Muscle layer of colon (tissue), 2 donors: ENCODE results near the gene SYT6.

Experiments used
- H3K27ac ChIP-seq: one replicate; pipeline ENCODE4 v1.7.0; 2013; ENCODE audit warnings: low read depth, mild to moderate bottlenecking, low read length, moderate library complexity
- H3K27me3 ChIP-seq, 2 donors: one replicate each; pipeline ENCODE4 v1.7.0; 2013; ENCODE audit warnings: low read length in 2 of 2, mild to moderate bottlenecking in 2 of 2; ENCODE audit not compliant: insufficient read depth in 2 of 2, control insufficient read depth in 1 of 2
- H3K36me3 ChIP-seq: one replicate; pipeline ENCODE4 v1.7.0; 2013; ENCODE audit warnings: mild to moderate bottlenecking, low read length; ENCODE audit not compliant: insufficient read depth
- H3K4me1 ChIP-seq: one replicate; pipeline ENCODE4 v1.7.0; 2013; ENCODE audit warnings: mild to moderate bottlenecking, low read length; ENCODE audit not compliant: insufficient read depth
- H3K4me3 ChIP-seq, 2 donors: one replicate each; pipeline ENCODE4 v1.7.0; 2013; ENCODE audit warnings: low read length in 2 of 2, low read depth in 1 of 2, mild to moderate bottlenecking in 1 of 2, moderate library complexity in 1 of 2
- H3K9ac ChIP-seq: one replicate; pipeline ENCODE4 v1.7.0; 2013; ENCODE audit warnings: low read length
- H3K9me3 ChIP-seq: one replicate; pipeline ENCODE4 v1.7.0; 2013; ENCODE audit warnings: mild to moderate bottlenecking, low read length
- donor health status: abdominal sarcoma.
- donor health status: Adenocarcinoma of cecum.

Gene SYT6

DNA sequence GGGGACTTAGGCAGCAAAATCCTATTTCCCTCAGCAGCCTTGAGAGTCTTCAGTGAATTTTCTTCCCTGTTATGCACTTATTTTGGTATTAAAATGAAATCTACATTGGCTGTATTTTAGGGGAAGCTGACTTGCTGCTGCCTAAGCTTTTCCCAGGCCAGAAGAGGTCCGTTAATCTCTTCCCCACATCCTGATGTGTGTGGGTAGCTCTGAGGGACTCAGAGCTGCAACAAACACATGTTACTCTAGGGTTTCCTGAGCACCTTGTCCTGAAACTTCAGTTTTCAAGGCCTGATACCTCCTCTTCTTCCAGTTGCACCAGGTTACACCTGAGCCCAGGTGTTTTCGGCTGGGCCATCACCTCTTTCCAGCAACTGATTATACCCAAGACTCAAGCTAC, 51.5 kb downstream of the SYT6 start:
- no peak overlapping the region for H3K4me3 ChIP-seq
- no peak overlapping the region for H3K27ac ChIP-seq
- no peaks in the 10 kb centered on the region for H3K36me3 ChIP-seq
- H3K4me1 ChIP-seq = no peaks in the 10 kb centered on the region
- H3K27me3 ChIP-seq = no peaks in the 10 kb centered on the region
- no peaks in the 10 kb centered on the region for H3K9me3 ChIP-seq
- H3K9ac ChIP-seq = no peak overlapping the region

DNA sequence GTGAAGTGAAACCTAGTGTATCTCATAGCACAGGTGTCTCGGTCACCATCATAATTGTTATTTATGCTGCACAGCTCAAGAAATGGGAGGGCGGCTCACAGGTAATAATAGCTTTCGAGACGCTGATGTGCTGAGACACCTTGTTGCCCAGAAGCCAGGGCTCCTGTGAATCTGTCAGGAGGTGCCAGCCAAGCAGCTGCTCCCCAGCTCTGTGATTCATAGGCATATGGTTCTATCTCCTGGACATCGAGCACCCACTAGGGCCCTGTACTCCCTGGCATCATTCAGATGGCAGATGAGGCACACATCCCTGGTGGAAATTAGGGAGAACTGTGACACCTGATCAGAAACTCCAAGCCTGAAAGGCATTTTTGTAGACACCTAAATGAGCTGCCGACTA, 53.5 kb downstream of the SYT6 start:
- Histone ChIP-seq H3K9ac (no peak overlapping the region), H3K27me3 (no peaks in the 10 kb centered on the region), H3K4me1 (no peaks in the 10 kb centered on the region), H3K4me3 (no peak overlapping the region), H3K9me3 (no peaks in the 10 kb centered on the region), H3K36me3 (no peaks in the 10 kb centered on the region), H3K27ac (no peak overlapping the region)

DNA sequence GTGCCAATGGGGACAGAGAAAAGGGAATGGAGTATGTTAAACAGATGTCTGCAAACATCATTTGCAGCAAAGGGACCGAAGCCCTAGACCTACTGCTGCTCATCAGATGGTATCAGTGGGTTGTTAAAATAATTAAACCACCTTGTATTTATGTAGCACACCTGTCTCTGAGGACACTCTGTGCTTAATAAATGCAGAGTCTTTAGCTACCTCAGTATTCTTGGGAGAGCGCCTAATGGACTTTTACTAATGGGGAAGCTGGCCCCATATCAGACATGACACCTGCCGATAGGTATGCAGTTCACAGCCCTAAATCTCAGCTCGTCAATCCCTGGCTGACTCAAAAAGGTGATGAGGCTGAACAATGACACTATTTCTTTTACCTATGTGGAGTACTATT, 54.4 kb downstream of the SYT6 start:
- no peaks in the 10 kb centered on the region for H3K9me3 ChIP-seq
- H3K4me1 ChIP-seq = peaks cover 2% of the 10 kb centered on the region
- H3K36me3 ChIP-seq = no peaks in the 10 kb centered on the region
- no peak overlapping the region for H3K9ac ChIP-seq
- no peaks in the 10 kb centered on the region for H3K27me3 ChIP-seq
- no peak overlapping the region for H3K4me3 ChIP-seq
- no peak overlapping the region for H3K27ac ChIP-seq

DNA sequence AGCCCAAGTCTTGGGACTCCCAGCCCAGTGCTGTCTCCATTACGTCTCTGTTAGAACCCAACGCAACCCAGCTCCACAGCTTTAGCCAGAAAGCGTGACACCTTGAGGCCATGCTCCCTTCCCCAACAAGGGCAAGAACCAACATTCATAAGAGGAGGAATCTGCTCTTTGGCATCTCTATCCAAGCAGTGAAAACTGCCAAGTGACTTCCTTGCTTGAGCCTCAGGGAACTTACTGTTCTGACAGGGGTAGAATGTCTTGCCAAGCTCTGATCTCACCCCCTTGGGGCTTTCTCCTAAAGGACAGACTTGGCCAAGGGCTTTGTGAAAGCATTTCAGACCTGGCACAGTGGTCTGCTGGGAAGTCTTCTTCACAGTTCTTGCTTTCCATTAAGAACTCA, 56.6 kb downstream of the SYT6 start:
- Histone ChIP-seq H3K4me3 (no peak overlapping the region), H3K27ac (no peak overlapping the region), H3K27me3 (no peaks in the 10 kb centered on the region), H3K4me1 (peaks cover 12% of the 10 kb centered on the region), H3K9ac (no peak overlapping the region), H3K36me3 (no peaks in the 10 kb centered on the region), H3K9me3 (no peaks in the 10 kb centered on the region)

DNA sequence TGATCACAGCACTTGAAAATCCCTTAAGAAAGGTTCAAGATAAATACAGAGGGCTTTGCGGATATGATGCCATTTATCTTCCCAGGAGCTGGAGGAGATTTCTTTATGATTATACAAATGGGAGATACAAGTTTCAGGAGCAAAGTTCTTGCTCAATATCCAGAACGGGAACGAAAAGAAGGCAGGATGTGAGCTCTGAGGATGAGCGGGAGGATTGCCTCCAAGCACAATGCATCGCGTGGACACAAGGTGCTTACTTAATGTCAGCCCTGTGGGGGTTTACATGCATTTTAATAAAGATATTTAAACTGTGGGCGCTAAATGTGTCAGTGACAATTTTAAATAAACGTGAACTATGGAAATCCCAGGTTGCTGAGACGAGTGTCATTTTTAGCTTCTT, 59.0 kb downstream of the SYT6 start:
- Histone ChIP-seq H3K9me3 (no peaks in the 10 kb centered on the region), H3K4me3 (no peak overlapping the region), H3K27ac (no peak overlapping the region), H3K27me3 (no peaks in the 10 kb centered on the region), H3K9ac (no peak overlapping the region), H3K36me3 (no peaks in the 10 kb centered on the region), H3K4me1 (peaks cover 12% of the 10 kb centered on the region)

DNA sequence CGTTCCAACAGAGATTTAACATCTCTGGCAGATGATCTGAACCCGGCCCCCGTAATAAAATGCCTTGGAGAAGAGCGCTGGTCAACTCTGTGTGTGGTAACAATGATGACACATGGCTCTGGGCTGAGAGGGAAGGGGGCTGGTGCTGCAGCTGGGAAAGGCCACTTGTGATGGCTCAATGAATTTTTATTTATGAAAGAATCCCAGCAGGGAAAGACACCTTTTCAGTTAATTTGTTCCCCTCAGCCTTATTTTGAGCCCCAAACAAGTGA, 59.4 kb downstream of the SYT6 start:
- no peak overlapping the region for H3K27ac ChIP-seq
- H3K4me1 ChIP-seq = peaks cover 12% of the 10 kb centered on the region

DNA sequence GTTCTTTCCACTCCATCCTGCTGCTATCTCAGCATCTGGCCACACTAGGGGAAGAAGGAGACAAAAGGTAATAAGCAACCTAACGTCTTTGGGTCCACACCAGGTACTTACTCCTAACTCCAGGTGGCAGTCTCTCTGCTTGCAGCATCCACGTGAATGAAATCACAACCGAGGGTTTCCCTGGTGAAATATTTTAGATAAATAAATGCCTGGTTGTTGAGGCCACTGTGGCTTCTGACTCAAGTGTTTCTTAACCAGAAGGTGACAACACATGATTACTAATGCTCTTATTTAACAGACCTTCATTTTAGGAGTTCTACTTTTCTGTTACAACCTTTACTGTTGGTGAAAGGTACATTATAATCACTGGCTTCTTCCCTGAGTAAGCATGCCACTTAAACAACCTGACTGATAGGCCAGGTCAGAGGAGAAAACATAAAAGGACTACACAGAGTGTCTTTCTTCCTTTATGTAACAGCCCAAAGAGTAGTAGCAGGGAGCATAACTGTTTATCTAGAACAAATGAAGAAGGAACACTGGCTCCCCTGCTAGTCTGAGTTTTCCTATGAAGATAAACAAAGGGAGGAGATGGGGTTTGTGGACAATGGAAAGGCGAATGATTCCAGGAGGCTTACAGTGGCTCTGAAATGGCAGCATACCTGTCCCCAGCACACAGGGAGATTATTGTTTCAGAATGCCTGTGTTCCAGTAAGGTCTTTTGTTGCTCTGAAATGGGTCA, 59.9 kb downstream of the SYT6 start:
- H3K9ac ChIP-seq = no peak overlapping the region
- peaks cover 12% of the 10 kb centered on the region for H3K4me1 ChIP-seq
- no peaks in the 10 kb centered on the region for H3K36me3 ChIP-seq
- no peak overlapping the region for H3K27ac ChIP-seq
- no peaks in the 10 kb centered on the region for H3K9me3 ChIP-seq
- no peaks in the 10 kb centered on the region for H3K27me3 ChIP-seq
- H3K4me3 ChIP-seq = no peak overlapping the region

More for the DNA sequence above, 59.4 kb downstream of the SYT6 start:
- H3K4me3 ChIP-seq = no peak overlapping the region
- H3K9ac ChIP-seq = no peak overlapping the region
- no peaks in the 10 kb centered on the region for H3K9me3 ChIP-seq
- no peaks in the 10 kb centered on the region for H3K27me3 ChIP-seq
- no peaks in the 10 kb centered on the region for H3K36me3 ChIP-seq

DNA sequence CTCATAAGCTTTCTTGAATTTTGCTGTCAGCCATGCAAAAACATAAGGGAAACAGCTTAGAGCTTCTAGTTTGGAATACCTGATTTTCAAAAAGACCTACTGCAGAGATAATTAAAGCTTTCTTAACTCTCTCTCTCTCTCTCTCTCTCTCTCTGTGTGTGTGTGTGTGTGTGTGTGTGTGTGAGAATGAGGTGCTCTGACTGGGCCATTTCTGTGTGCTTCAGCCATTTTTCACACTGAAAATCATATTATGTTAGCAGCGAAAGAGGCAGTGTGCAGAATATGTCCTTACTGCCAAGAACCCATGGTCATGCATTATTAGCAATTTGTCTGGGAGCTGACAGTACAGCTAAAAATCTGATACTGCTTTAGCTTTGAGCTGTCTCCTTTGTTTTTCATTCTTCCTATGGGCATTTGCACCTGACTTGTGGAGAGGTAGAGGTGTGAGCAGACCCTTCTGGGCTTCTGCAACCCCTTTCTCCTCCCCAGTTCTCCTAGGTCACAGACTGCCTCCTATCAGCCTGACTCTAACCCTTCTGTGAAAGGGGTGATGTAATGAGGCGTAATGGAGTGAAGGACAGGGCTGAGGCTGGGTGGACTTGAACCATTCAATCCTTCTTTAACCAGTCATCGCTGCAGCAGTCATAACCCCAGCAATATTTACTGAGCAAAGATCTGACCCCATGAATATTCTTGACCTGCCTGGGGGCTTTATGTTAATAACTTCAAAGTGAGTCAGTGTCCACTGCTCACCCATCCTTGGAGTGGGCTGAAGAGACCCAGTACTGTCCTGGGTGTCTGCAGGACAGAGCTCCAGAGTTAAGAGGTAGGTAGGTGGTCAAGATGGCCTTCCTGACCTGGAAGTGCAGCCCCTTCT, 61.2 kb downstream of the SYT6 start:
- H3K4me1 ChIP-seq = peaks cover 12% of the 10 kb centered on the region
- H3K9me3 ChIP-seq = no peaks in the 10 kb centered on the region
- H3K4me3 ChIP-seq = no peak overlapping the region
- H3K9ac ChIP-seq = no peak overlapping the region
- no peak overlapping the region for H3K27ac ChIP-seq
- H3K27me3 ChIP-seq = no peaks in the 10 kb centered on the region
- no peaks in the 10 kb centered on the region for H3K36me3 ChIP-seq

DNA sequence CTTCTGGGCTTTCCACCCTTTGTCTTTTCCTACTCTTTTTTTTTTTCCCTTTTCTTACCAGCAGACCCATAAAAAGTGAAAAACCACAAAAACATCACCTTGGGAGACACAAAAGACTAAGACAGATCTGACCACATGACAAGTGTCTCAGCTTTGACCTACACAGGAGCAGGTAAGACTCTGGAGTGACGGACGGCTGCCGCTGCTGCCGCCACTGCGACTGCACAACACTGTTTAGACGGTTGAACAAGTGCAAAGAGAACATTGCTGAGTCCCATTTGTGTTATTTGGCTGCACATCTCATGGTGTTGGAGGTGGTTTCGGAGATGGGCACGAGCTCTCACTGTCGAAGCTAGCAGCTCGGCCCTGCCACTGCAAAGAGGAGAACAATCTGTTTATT, 62.0 kb downstream of the SYT6 start:
- Histone ChIP-seq H3K27me3 (no peaks in the 10 kb centered on the region), H3K4me3 (no peak overlapping the region), H3K27ac (no peak overlapping the region), H3K9ac (no peak overlapping the region), H3K9me3 (no peaks in the 10 kb centered on the region), H3K36me3 (no peaks in the 10 kb centered on the region), H3K4me1 (peaks cover 12% of the 10 kb centered on the region)

DNA sequence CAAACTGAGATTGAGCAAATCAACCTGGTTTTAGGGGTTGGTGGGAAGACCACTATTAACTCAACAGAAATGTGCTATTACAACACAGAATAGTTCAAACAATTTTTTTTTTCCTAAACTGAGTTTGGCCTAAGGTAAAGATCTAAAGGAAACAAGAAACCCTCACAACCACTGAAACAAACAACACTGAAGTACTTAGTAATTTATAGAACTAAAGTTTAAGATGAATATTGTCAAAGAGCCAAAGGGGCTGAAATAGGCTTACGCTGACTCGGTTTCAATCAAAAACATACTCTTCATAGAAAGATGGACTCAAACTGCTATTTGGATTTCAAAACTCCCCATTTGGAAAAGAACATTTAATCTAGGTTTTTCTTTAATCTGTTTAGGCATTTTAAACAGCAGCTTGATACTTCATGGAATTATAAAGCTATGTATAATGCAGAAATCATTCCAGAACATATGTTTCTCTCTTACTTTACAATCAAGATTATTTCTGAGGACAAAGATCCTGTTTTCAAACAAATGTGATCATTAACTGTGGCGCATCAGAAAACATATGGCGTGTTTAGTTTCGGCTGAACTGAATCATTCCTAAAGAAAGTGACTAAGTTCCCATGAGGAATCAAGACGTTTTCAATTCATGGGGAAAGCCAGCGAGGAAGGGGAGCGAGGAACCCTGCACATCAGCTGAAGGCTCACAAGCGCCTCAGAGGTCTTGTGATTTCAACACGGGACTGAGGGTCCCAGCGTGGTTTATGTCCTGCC, 62.7 kb downstream of the SYT6 start:
- peaks cover 12% of the 10 kb centered on the region for H3K4me1 ChIP-seq
- no peaks in the 10 kb centered on the region for H3K36me3 ChIP-seq
- H3K27me3 ChIP-seq = no peaks in the 10 kb centered on the region
- no peak overlapping the region for H3K4me3 ChIP-seq
- no peak overlapping the region for H3K9ac ChIP-seq
- no peaks in the 10 kb centered on the region for H3K9me3 ChIP-seq
- no peak overlapping the region for H3K27ac ChIP-seq

DNA sequence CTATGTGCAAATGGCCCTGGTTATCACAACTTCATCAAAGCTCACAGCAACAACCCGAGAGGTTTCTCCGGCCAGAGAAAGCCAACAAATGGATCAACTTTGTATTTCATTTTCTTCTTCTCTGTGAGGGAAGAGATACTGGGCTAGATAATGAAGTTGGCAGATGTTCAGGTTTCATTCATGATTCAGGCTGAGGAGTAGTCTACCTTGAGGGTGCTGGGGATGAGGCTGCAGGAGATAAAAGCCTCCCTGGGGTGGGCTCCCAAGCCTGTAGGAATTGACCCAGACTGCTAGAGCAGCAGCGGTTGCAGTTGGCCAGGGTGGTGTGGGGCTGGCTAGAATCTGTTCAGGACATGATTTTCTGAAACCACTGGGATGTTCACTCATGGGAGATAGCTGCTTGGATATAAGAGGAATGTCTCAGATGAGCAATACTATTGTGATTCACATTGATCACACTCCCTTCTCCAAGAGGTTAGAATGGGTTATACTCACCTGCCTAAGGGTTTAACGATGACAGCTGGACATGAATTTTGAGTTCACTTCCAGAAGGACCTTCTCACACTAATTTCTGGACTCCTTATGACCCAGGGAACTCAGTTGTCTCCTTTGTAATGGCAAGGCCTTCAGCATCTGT, 64.0 kb downstream of the SYT6 start:
- Histone ChIP-seq H3K4me3 (no peak overlapping the region), H3K27ac (no peak overlapping the region), H3K36me3 (no peaks in the 10 kb centered on the region), H3K9ac (no peak overlapping the region), H3K9me3 (no peaks in the 10 kb centered on the region), H3K4me1 (peaks cover 12% of the 10 kb centered on the region), H3K27me3 (no peaks in the 10 kb centered on the region)
